CD14-positive monocyte (primary cell): ENCODE data around the gene PER1. TPM values are rescaled to one million over a fixed set of nuclear protein-coding genes. Genes with fewer than 3 reads are reported as not detected.

Source experiments
- DNase-seq, 3 donors: peaks; one replicate each; pipeline ENCODE4 v3.0.0-alpha.2; 2011 to 2022
- H2AFZ ChIP-seq: 2 replicates; pipeline ENCODE4 v1.6.0; 2012; ENCODE audit warnings: mild to moderate bottlenecking, low read depth, low read length, inconsistent platforms; ENCODE audit not compliant: insufficient read depth, poor library complexity, severe bottlenecking
- H3K27ac ChIP-seq, 2 donors: 1 replicate in 1 of 2; 2 replicates in 1 of 2; pipeline ENCODE4 v1.5.1; 2012 to 2013; ENCODE audit warnings: low read length in 2 of 2, control low read depth in 1 of 2, inconsistent platforms in 1 of 2, low read depth in 1 of 2, mild to moderate bottlenecking in 1 of 2
- H3K27me3 ChIP-seq, 2 donors: one replicate each; pipeline versions ENCODE4 v1.6.0 to v1.6.1; 2011 to 2013; ENCODE audit warnings: low read length in 2 of 2; ENCODE audit not compliant: control insufficient read depth in 2 of 2, insufficient read depth in 2 of 2
- H3K36me3 ChIP-seq, 2 donors: replicated peaks in 1 of 2; 1 replicate in 1 of 2; 2 replicates in 1 of 2; pipeline versions ENCODE4 v1.5.1 to v1.6.1; 2012 to 2013; ENCODE audit warnings: low read length in 2 of 2, control low read depth in 1 of 2, inconsistent platforms in 1 of 2, mild to moderate bottlenecking in 1 of 2; ENCODE audit not compliant: insufficient read depth in 2 of 2, control insufficient read depth in 1 of 2
- H3K4me1 ChIP-seq, 2 donors: 1 replicate in 1 of 2; 2 replicates in 1 of 2; pipeline versions ENCODE4 v1.5.1 to v1.6.1; 2012 to 2013; ENCODE audit warnings: low read length in 2 of 2, control low read depth in 1 of 2, inconsistent platforms in 1 of 2, mild to moderate bottlenecking in 1 of 2, moderate library complexity in 1 of 2; ENCODE audit not compliant: insufficient read depth in 2 of 2, control insufficient read depth in 1 of 2
- H3K4me2 ChIP-seq: replicated peaks from 2 replicates; pipeline ENCODE3; 2012; ENCODE audit warnings: low read length, moderate library complexity, mild to moderate bottlenecking; ENCODE audit not compliant: poor library complexity, severe bottlenecking; ENCODE audit errors: extremely low read depth
- H3K4me3 ChIP-seq, 3 experiments: fragments of 200-600 bp in 1 of 3; sonication (generic) in 1 of 3; replicated peaks in 1 of 3; 1 replicate in 2 of 3; 2 replicates in 1 of 3; pipeline ENCODE4 v1.5.1; 2011 to 2013; ENCODE audit warnings: low read length in 3 of 3, mild to moderate bottlenecking in 3 of 3, control low read depth in 2 of 3, low read depth in 2 of 3, inconsistent platforms in 1 of 3, moderate library complexity in 1 of 3
- H3K79me2 ChIP-seq: 2 replicates; pipeline ENCODE4 v1.6.0; 2012; ENCODE audit warnings: mild to moderate bottlenecking, control low read depth, inconsistent platforms, low read length, moderate library complexity; ENCODE audit not compliant: insufficient read depth
- H3K9ac ChIP-seq: 2 replicates; pipeline ENCODE4 v1.6.0; 2017; ENCODE audit warnings: low read length, mild to moderate bottlenecking; ENCODE audit not compliant: insufficient read depth, poor library complexity, severe bottlenecking
- H3K9me3 ChIP-seq, 2 donors: replicated peaks in 1 of 2; 1 replicate in 1 of 2; 2 replicates in 1 of 2; pipeline versions ENCODE4 v1.5.1 to v1.6.1; 2012 to 2013; ENCODE audit warnings: low read length in 2 of 2, control low read depth in 1 of 2; ENCODE audit not compliant: control insufficient read depth in 1 of 2, insufficient read depth in 1 of 2
- H4K20me1 ChIP-seq: 2 replicates; pipeline ENCODE4 v1.6.0; 2012; ENCODE audit warnings: mild to moderate bottlenecking, low read length, control low read depth, moderate library complexity; ENCODE audit not compliant: insufficient read depth
- H3K27ac Mint-ChIP-seq, 7 donors: one replicate each; pipeline ENCODE4 v1.8.0; 2020; ENCODE audit warnings: mild to moderate bottlenecking in 7 of 7, mixed read lengths in 7 of 7, moderate library complexity in 6 of 7, inconsistent platforms in 2 of 7
- H3K27me3 Mint-ChIP-seq, 3 donors: one replicate each; pipeline ENCODE4 v1.8.0; 2021 to 2022; ENCODE audit warnings: low read depth in 3 of 3, mild to moderate bottlenecking in 3 of 3, mixed read lengths in 3 of 3, moderate library complexity in 3 of 3, inconsistent platforms in 1 of 3
- H3K36me3 Mint-ChIP-seq, 2 donors: one replicate each; pipeline ENCODE4 v1.8.0; 2020; ENCODE audit warnings: mixed read lengths in 2 of 2, inconsistent platforms in 1 of 2, mild to moderate bottlenecking in 1 of 2
- H3K4me1 Mint-ChIP-seq: one replicate; pipeline ENCODE4 v1.8.0; 2020; ENCODE audit warnings: mild to moderate bottlenecking, mixed read lengths
- H3K4me3 Mint-ChIP-seq, 2 donors: one replicate each; pipeline ENCODE4 v1.8.0; 2020; ENCODE audit warnings: mild to moderate bottlenecking in 2 of 2, mixed read lengths in 2 of 2, moderate library complexity in 1 of 2
- H3K9me3 Mint-ChIP-seq, 7 donors: one replicate each; pipeline ENCODE4 v1.8.0; 2020 to 2022; ENCODE audit warnings: mixed read lengths in 7 of 7, mild to moderate bottlenecking in 6 of 7, moderate library complexity in 6 of 7, inconsistent platforms in 2 of 7
- WGBS: methylation state at CpG from one replicate; pipeline ENCODE4 v1.1.5; 2013; ENCODE audit warnings: missing lambda C conversion rate; ENCODE audit not compliant: insufficient coverage; 5-methylcytosine and 5-hydroxymethylcytosine counted together
- intact Hi-C, 2 donors: fragments of 100-400 bp; cut with micrococcal nuclease; formaldehyde crosslinking; loops; one replicate each; pipeline versions ENCODE4 v1.15.0 to v1.15.1; 2023
- polyA plus RNA-seq, 3 donors: library from polyadenylated mRNA; depleted of rRNA in 1 of 3; unstranded in 2 of 3; stranded (reverse) in 1 of 3; fragments of 300-500 nt in 2 of 3; fragments of >200 nt in 1 of 3; fragmentation: Illumina TruSeq in 2 of 3; gene quantifications; 1 replicate in 2 of 3; 2 replicates in 1 of 3; pipeline ENCODE4 v1.2.3, GENCODE V29; 2012 to 2021
- TF ChIP-seq, protein P1 (sequence below): fragments of 200-600 bp; IDR thresholded peaks from one replicate; pipeline ENCODE4 v1.8.0; 2022; ENCODE audit warnings: antibody characterized with exemption, mild to moderate bottlenecking

PER1 gene
- polyA plus RNA-seq, 3 donors, result 5.6 to 457 (median 9.6) TPM

DNA sequence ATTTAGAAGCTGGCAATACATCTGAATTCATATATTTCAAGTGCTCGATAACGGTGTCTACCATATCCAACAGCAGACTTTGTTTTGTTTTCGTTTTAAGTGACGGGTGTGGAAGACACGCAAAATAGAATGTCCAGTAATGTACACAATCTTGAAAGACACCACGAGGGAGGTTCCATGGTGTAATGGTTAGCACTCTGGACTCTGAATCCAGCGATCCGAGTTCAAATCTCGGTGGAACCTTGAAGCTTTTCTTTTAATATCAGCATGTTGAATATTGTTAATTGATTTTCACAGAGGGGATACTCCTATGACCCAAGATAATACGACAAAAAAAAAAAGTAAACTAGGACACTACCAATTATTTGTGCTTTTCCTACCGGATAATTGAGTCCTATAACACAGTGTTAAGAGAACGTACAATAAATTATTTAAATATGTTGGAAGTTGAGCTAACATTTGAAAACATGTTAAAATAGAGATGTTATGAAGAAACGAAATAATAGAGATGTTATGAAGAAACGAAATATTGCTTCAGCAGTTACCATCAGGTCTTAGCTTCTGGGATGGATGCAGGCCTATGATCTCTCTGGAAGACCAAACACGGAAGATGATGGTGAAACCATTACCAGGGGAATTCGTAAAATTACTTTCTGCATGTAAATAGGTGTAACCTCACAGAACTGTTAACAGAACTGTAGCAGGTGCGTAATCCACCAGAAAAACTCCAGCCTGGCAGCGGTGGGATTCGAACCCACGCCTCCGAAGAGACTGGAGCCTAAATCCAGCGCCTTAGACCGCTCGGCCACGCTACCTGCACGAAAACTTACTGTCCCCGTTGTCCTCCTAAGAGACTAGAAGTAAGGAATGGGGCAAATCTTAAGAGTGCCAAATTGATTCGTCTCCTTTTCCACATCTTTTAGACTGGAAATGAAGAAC is 32.4 kb downstream of the PER1 start:
- Histone ChIP-seq H3K36me3 (no peaks in the 10 kb centered on the region), H3K27me3 (peaks cover 50 to 78% of the 10 kb centered on the region in 2 donors), H3K4me1 (peaks cover 64 to 78% of the 10 kb centered on the region in 2 donors), H3K27ac (no peak overlapping the region), H3K4me3 (peak overlapping the region; percentile 45 to 77 (median 61)), H2AFZ (no peak overlapping the region), H4K20me1 (peaks cover 25% of the 10 kb centered on the region), H3K9ac (no peak overlapping the region), H3K9me3 (peaks cover 0 to 17% of the 10 kb centered on the region in 2 donors), H3K79me2 (no peaks in the 10 kb centered on the region), H3K4me2 (peak overlapping the region; percentile 98)
- Mint-ChIP-seq H3K27ac (peak overlapping the region in 4 of 7 donors; percentile 13 to 76 (median 42)), H3K4me3 (peak overlapping the region; percentile 85 to 93), H3K27me3 (peaks cover 81 to 91% (median 90%) of the 10 kb centered on the region in 3 donors), H3K4me1 (peaks cover 69% of the 10 kb centered on the region), H3K9me3 (peaks cover 0 to 42% (median 29%) of the 10 kb centered on the region in 7 donors), H3K36me3 (peaks cover 17 to 22% of the 10 kb centered on the region in 2 donors)
- peak; percentile 87 to 92 (median 91) for DNase-seq
- intact Hi-C loops, result loop anchor here (2.0 to 5.0 kb wide), 4 partner anchors 37 to 102 kb away; no protein-coding TSS in a partner anchor
- WGBS, result 0% methylated on average over 19 of the region's 28 CpGs
- TF ChIP-seq, protein P1, sequence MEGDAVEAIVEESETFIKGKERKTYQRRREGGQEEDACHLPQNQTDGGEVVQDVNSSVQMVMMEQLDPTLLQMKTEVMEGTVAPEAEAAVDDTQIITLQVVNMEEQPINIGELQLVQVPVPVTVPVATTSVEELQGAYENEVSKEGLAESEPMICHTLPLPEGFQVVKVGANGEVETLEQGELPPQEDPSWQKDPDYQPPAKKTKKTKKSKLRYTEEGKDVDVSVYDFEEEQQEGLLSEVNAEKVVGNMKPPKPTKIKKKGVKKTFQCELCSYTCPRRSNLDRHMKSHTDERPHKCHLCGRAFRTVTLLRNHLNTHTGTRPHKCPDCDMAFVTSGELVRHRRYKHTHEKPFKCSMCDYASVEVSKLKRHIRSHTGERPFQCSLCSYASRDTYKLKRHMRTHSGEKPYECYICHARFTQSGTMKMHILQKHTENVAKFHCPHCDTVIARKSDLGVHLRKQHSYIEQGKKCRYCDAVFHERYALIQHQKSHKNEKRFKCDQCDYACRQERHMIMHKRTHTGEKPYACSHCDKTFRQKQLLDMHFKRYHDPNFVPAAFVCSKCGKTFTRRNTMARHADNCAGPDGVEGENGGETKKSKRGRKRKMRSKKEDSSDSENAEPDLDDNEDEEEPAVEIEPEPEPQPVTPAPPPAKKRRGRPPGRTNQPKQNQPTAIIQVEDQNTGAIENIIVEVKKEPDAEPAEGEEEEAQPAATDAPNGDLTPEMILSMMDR, result no peak

DNA sequence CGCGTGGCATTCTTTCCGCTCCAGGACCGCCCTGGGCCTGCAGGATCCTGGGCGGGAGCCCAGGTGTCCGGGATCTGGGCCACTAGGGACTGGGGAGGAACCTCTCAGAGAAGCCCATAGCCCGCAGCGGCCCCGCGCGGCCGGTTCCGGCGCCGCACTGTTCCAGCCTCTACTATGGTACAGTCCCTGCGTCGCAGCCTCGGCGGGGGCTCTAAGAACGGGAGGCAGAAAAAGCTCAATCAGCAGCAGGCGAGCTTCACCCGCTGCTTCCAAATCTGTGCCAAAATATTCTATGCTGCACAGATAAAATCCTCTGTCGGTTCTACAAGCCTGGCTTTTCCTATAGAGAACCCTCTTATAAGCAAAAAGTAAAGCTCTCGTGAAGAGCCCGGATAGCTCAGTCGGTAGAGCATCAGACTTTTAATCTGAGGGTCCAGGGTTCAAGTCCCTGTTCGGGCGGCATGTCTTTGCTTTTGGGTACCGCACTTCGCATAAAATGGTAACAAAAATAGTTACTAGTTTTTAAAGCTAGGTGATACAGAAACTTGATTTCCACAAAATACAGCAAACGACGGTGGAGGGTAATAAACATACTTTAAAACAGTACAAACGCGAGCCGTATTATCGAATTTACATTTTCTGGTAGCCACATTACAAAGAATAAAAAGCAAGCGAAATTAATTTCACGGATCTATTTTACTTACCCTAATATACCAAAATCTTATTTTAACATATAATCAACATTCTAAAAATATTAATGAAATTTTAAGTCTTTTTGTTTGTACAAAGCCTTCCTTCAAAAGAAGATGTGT is 33.2 kb downstream of the PER1 start:
- WGBS, result under 1% methylated on average over 27 of the region's 38 CpGs
- intact Hi-C loops, result loop anchor here in 1 of 2 donors (2.0 to 5.0 kb wide), 2 partner anchors 68 to 103 kb away; no protein-coding TSS in a partner anchor
- peaks cover 73 to 91% (median 88%) of the 10 kb centered on the region in 3 donors for H3K27me3 Mint-ChIP-seq

More for the DNA sequence above, 33.2 kb downstream of the PER1 start:
- Histone ChIP-seq H3K4me3 (peak overlapping the region; percentile 45 to 77 (median 61)), H3K79me2 (no peaks in the 10 kb centered on the region), H3K27me3 (peaks cover 45 to 78% of the 10 kb centered on the region in 2 donors), H3K36me3 (no peaks in the 10 kb centered on the region), H2AFZ (peak overlapping the region; percentile 67), H3K27ac (no peak overlapping the region), H3K4me2 (peak overlapping the region; percentile 98), H3K9me3 (peaks cover 0 to 8% of the 10 kb centered on the region in 2 donors), H4K20me1 (peaks cover 20% of the 10 kb centered on the region), H3K4me1 (peaks cover 56 to 69% of the 10 kb centered on the region in 2 donors), H3K9ac (peak overlapping the region; percentile 46)
- H3K4me1 Mint-ChIP-seq, result peaks cover 61% of the 10 kb centered on the region
- TF ChIP-seq, protein P1, result peak; percentile 96
- peaks cover 0 to 34% (median 21%) of the 10 kb centered on the region in 7 donors for H3K9me3 Mint-ChIP-seq
- peak overlapping the region; percentile 85 to 91 (median 87) for H3K27ac Mint-ChIP-seq
- peak; percentile 60 to 85 (median 79) for DNase-seq
- H3K4me3 Mint-ChIP-seq, result peak overlapping the region; percentile 85 to 93
- peaks cover 12 to 16% of the 10 kb centered on the region in 2 donors for H3K36me3 Mint-ChIP-seq
